ENCODE measurements around the gene VOPP1. TPM values are rescaled to one million over a fixed set of nuclear protein-coding genes. Genes with fewer than 3 reads are reported as not detected.

The VOPP1 gene
- total and polyA plus RNA-seq, 2 donors (not counting 3 experiments of a cell fraction or from before 2014, with no cell fraction given): 85.6 to 154 TPM

GRCh38 chr7:55440040-55440690 lies 132.1 kb downstream of the VOPP1 start:
- no TSS peak for BruUV-seq (replicated peaks)
- Histone ChIP-seq H3K4me2 (ENCODE audit: insufficient read depth, low read length) (no peak overlapping the region), H2AFZ (ENCODE audit: low read depth, low read length) (no peak overlapping the region)

More at GRCh38 chr7:55440040-55440690, 132.1 kb downstream of the VOPP1 start:
- Histone ChIP-seq H3K27me3 (ENCODE audit: control insufficient read depth in 2 of 2, insufficient read depth in 2 of 2, low read length in 2 of 2) (no peaks in the 10 kb centered on the region), H3K27ac (ENCODE audit: insufficient read depth, low read depth, low read length) (no peak overlapping the region), H3K36me3 (ENCODE audit: control insufficient read depth in 2 of 2, extremely low read depth in 1 of 2, insufficient read depth in 2 of 2, low read length in 2 of 2) (no peaks in the 10 kb centered on the region), H3K9ac (replicated peaks; ENCODE audit: extremely low read depth, insufficient read depth, low read length) (no peak overlapping the region), H4K20me1 (replicated peaks; ENCODE audit: control insufficient read depth, extremely low read depth, insufficient read depth, low read length) (no peaks in the 10 kb centered on the region), H3K9me1 (replicated peaks; ENCODE audit: control insufficient read depth, extremely low read depth, insufficient read depth, low read length) (no peaks in the 10 kb centered on the region), H3K9me3 (replicated peaks; ENCODE audit: control insufficient read depth, insufficient read depth, low read length) (no peaks in the 10 kb centered on the region), H3K4me1 (ENCODE audit: control insufficient read depth, extremely low read depth, insufficient read depth, low read length) (peaks cover 7% of the 10 kb centered on the region), H3K4me3 (replicated peaks in 1 of 3; ENCODE audit: insufficient read depth in 1 of 3, low read depth in 1 of 3, low read length in 3 of 3) (no peak overlapping the region), H3K79me2 (ENCODE audit: control insufficient read depth, insufficient read depth, low read length) (no peaks in the 10 kb centered on the region)
- intact Hi-C loops (cut with micrococcal nuclease): no loop called here
- dilution Hi-C loops (cut with MboI; ENCODE audit: extremely low pct_ligation_motif_present, low sequenced_read_pairs): no loop called here
- ChIA-PET POLR2A (no interaction called here), CTCF (interaction anchor here (0.6 kb wide), 1 partner anchor 24 kb away, joined by 5 read pairs; no protein-coding TSS in a partner anchor)
- FAIRE-seq (no peak), DNase-seq (ENCODE audit: low read depth, low spot score) (no peak)
- TF ChIP-seq FOS (IDR thresholded peaks at IDR 0.05; ENCODE audit: borderline replicate concordance, insufficient read depth, low read length): no peak
- no peak for TF ChIP-seq GATA2 (IDR thresholded peaks at IDR 0.05; ENCODE audit: insufficient read depth, insufficient read length, low read depth, low read length)
- TF ChIP-seq POLR2A (IDR thresholded peaks at IDR 0.05; ENCODE audit: low read depth, low read length): no peak
- no peak for TF ChIP-seq POLR2AphosphoS5 (IDR thresholded peaks at IDR 0.05; ENCODE audit: insufficient read depth, low read depth, low read length)
- no peak for TF ChIP-seq CTCF (IDR thresholded peaks at IDR 0.05; ENCODE audit: extremely low read depth in 1 of 2, insufficient read depth in 1 of 2, low read depth in 1 of 2, low read length in 2 of 2)
- no peak for TF ChIP-seq MYC (IDR thresholded peaks at IDR 0.05; ENCODE audit: low read depth, low read length)
- TF ChIP-seq JUN (IDR thresholded peaks at IDR 0.05; ENCODE audit: borderline replicate concordance, insufficient read depth, insufficient read length, low read depth): no peak
- no peak for TF ChIP-seq MAX (IDR thresholded peaks at IDR 0.05; ENCODE audit: insufficient read depth, insufficient read length)
- no peak for TF ChIP-seq EZH2 (IDR thresholded peaks at IDR 0.05; ENCODE audit: borderline replicate concordance, low read depth, low read length, severe bottlenecking)
